Natural killer cell (primary cell): ENCODE results near the gene PTPN9. TPM values are rescaled to one million over a fixed set of nuclear protein-coding genes. Genes with fewer than 3 reads are reported as not detected.

Source experiments
- ATAC-seq, 3 donors: fragments of 150-1000 bp in 2 of 3; fragments of 200-7000 bp in 1 of 3; cut with Tn5 transposase; 1 replicate in 1 of 3; 2 replicates in 2 of 3; pipeline ENCODE4 v1.10.0; 2021; ENCODE audit warnings: mild to moderate bottlenecking in 2 of 3, moderate library complexity in 2 of 3
- DNase-seq, 2 donors: peaks; one replicate each; pipeline versions ENCODE4 v3.0.0 to v3.0.0-alpha.2; 2013 to 2021; ENCODE audit warnings: mixed read lengths in 1 of 2
- H3K27ac ChIP-seq: one replicate; pipeline ENCODE4 v1.5.1; 2013; ENCODE audit warnings: mild to moderate bottlenecking, low read length
- H3K27me3 ChIP-seq: one replicate; pipeline ENCODE4 v1.6.1; 2013; ENCODE audit warnings: low read length; ENCODE audit not compliant: control insufficient read depth, insufficient read depth
- H3K36me3 ChIP-seq: one replicate; pipeline ENCODE4 v1.6.1; 2013; ENCODE audit warnings: low read length; ENCODE audit not compliant: control insufficient read depth, insufficient read depth
- H3K4me1 ChIP-seq: one replicate; pipeline ENCODE4 v1.6.1; 2013; ENCODE audit warnings: low read length; ENCODE audit not compliant: control insufficient read depth, insufficient read depth
- H3K4me3 ChIP-seq: one replicate; pipeline ENCODE4 v1.5.1; 2013; ENCODE audit warnings: low read length
- H3K9me3 ChIP-seq: one replicate; pipeline ENCODE4 v1.6.1; 2013; ENCODE audit warnings: low read length; ENCODE audit not compliant: control insufficient read depth, insufficient read depth
- H3K27ac Mint-ChIP-seq, 2 donors: one replicate each; pipeline ENCODE4 v1.8.0; 2022; ENCODE audit warnings: mild to moderate bottlenecking in 2 of 2, mixed read lengths in 2 of 2, moderate library complexity in 1 of 2
- H3K27me3 Mint-ChIP-seq, 2 donors: one replicate each; pipeline ENCODE4 v1.8.0; 2022; ENCODE audit warnings: low read depth in 2 of 2, mixed read lengths in 2 of 2
- H3K36me3 Mint-ChIP-seq: one replicate; pipeline ENCODE4 v1.8.0; 2022; ENCODE audit warnings: mixed read lengths
- H3K4me1 Mint-ChIP-seq, 2 donors: one replicate each; pipeline ENCODE4 v1.8.0; 2022; ENCODE audit warnings: mixed read lengths in 2 of 2
- H3K4me3 Mint-ChIP-seq: one replicate; pipeline ENCODE4 v1.8.0; 2022; ENCODE audit warnings: mild to moderate bottlenecking, moderate library complexity, mixed read lengths
- H3K9me3 Mint-ChIP-seq, 2 donors: one replicate each; pipeline ENCODE4 v1.8.0; 2022; ENCODE audit warnings: mixed read lengths in 2 of 2
- WGBS: methylation state at CpG from one replicate; pipeline ENCODE4 v1.1.7; 2013; ENCODE audit warnings: missing lambda C conversion rate; ENCODE audit not compliant: insufficient coverage; 5-methylcytosine and 5-hydroxymethylcytosine counted together
- intact Hi-C: fragments of 100-400 bp; cut with micrococcal nuclease; formaldehyde crosslinking; loops from one replicate; pipeline ENCODE4 v1.14.2; 2022
- total RNA-seq, 4 donors: library from RNA; stranded (reverse); fragments of 120-200 nt in 1 of 4; gene quantifications; one replicate each; pipeline versions ENCODE4 v1.2.3 to v1.2.4, GENCODE V29; 2013 to 2022
- TF ChIP-seq, protein P1 (sequence below): fragments of 200-600 bp; IDR thresholded peaks from one replicate; pipeline ENCODE4 v1.8.0; 2022; ENCODE audit warnings: antibody characterized with exemption

PTPN9 gene
- total RNA-seq, 3 donors from 2014 or later (not counting 1 experiment from before 2014, with no cell fraction given), result 28.3 to 33.0 (median 28.9) TPM

DNA sequence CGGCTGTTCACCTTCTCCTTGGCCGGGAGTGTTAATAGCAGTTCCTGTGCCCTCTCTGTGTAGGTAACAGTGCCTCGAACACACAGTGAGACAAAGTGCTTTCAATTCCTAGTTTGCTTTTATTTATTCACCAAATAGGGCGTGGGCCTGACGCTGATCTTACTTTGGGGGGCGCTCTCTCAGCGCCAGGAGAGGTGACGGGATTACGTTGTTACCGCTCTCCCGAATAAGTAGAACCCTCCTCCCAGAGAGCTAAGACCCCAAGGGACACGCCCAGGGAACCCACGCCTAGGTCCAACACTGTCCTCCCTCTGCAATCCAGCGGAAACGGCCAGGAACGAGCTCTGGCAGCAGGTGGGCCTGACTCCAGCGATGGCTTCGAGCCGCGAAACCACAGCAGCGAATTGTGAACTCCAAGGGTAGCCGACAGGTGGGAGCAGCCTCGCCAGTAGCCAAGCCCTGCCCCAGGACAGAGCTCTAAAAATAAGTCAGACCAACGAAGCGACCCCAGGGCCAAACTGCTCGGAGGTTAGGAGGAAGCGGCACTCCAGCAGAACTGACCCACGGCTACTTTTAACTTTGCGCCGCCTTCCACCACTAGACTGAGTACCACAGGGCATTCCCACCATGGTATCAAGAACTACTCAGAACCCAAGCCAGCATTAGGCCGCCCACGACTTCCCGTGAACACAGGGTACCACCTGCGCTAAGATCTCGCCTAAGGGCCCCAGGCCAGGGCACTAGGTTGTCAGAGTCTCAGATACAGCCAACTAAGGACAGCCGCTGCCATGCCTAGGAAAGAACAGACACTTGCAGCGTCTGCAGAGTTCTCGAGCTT lies 126.0 kb downstream of the PTPN9 start:
- Histone ChIP-seq H3K9me3 (no peaks in the 10 kb centered on the region), H3K27ac (peak overlapping the region; percentile 96), H3K4me1 (peaks cover 38% of the 10 kb centered on the region), H3K36me3 (no peaks in the 10 kb centered on the region), H3K27me3 (no peaks in the 10 kb centered on the region), H3K4me3 (peak overlapping the region; percentile 92)
- no peaks in the 10 kb centered on the region for H3K9me3 Mint-ChIP-seq
- no peaks in the 10 kb centered on the region for H3K27me3 Mint-ChIP-seq
- TF ChIP-seq, protein P1, sequence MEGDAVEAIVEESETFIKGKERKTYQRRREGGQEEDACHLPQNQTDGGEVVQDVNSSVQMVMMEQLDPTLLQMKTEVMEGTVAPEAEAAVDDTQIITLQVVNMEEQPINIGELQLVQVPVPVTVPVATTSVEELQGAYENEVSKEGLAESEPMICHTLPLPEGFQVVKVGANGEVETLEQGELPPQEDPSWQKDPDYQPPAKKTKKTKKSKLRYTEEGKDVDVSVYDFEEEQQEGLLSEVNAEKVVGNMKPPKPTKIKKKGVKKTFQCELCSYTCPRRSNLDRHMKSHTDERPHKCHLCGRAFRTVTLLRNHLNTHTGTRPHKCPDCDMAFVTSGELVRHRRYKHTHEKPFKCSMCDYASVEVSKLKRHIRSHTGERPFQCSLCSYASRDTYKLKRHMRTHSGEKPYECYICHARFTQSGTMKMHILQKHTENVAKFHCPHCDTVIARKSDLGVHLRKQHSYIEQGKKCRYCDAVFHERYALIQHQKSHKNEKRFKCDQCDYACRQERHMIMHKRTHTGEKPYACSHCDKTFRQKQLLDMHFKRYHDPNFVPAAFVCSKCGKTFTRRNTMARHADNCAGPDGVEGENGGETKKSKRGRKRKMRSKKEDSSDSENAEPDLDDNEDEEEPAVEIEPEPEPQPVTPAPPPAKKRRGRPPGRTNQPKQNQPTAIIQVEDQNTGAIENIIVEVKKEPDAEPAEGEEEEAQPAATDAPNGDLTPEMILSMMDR, result no peak
- H3K27ac Mint-ChIP-seq, result peak overlapping the region; percentile 98 to 99
- intact Hi-C loops, result loop anchor here (1.0 to 10.0 kb wide), 4 partner anchors 103 to 838 kb away; partner anchors contain the start of genes CLK3, CSK and IMP3
- ATAC-seq (no peak), DNase-seq (peak; percentile 46 to 66)
- WGBS, result under 1% methylated on average over 38 of the region's 38 CpGs
- no peaks in the 10 kb centered on the region for H3K36me3 Mint-ChIP-seq
- H3K4me3 Mint-ChIP-seq, result peak overlapping the region; percentile 98
- H3K4me1 Mint-ChIP-seq, result peaks cover 45 to 54% of the 10 kb centered on the region in 2 donors

DNA sequence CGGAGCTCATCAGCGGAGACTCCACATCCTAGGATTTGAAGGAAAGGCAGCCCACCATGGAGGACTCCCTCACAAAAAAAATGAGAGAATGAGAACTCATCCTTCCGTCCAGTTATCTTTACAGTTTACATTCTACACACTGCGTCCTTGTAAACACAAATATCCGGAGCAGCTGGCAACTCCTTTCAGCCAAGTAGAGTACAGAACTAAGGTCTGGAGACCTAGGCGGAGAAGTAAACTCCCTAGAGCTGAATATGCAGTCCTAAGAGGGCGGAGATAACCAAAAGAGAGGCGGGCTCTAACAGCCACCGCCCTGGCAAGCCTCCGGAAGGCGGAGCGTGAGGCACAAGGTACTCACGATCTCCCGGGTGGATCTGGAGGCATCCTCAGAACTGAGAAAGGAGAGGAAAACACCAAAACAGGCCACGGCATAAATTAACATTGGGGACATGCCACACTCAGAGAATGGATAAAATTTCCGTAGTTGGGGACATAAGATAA lies 126.7 kb downstream of the PTPN9 start:
- Mint-ChIP-seq H3K27me3 (no peaks in the 10 kb centered on the region), H3K27ac (peak overlapping the region; percentile 98 to 99), H3K4me3 (peak overlapping the region; percentile 98), H3K36me3 (no peaks in the 10 kb centered on the region), H3K4me1 (peaks cover 50 to 60% of the 10 kb centered on the region in 2 donors), H3K9me3 (no peaks in the 10 kb centered on the region)
- DNase-seq, result peak; percentile 69 to 91
- H3K36me3 ChIP-seq, result peaks cover under 1% of the 10 kb centered on the region
- no peaks in the 10 kb centered on the region for H3K27me3 ChIP-seq
- peak overlapping the region; percentile 96 for H3K27ac ChIP-seq
- ATAC-seq, result peak in 1 of 3 donors; percentile 10
- H3K4me1 ChIP-seq, result peaks cover 38% of the 10 kb centered on the region
- TF ChIP-seq, protein P1, result no peak
- WGBS, result under 1% methylated on average over 16 of the region's 16 CpGs
- intact Hi-C loops, result loop anchor here (1.0 to 10.0 kb wide), 3 partner anchors 188 to 838 kb away; partner anchors contain the start of genes CLK3, CSK and IMP3
- no peaks in the 10 kb centered on the region for H3K9me3 ChIP-seq
- H3K4me3 ChIP-seq, result peak overlapping the region; percentile 92

DNA sequence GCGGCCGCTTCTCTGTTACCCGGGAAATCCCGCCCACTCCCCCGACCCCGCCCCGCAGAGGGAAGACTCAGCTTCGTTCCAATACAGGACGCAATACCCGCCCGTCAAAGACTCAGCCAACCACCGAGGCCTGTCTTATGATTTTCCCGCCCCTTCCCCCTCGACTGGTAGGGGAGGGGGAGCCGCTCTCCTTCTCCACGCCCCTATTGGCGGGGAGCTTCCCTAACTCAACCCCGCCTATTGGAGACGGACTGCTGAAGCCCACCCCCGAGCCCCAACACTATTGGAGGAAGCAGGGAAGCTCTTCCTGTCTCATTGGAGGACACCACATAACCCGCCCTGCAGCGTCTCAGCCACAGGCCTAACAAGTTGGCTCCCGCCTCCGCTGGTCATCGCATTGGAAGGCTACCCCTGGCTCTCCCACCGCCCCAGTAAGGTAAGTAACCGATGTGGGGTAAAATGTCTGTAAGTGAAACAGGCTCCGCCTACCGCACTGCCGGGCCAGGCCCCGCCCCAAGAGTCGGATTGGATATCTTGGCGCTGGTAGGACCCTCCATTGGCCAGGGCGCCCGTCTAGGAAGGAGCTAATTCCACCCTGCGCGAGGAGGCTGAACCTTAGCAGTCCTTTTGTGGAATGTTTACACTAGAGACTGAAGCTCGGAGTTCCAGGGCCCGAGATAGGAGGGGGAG lies 127.3 kb downstream of the PTPN9 start, which contains the start of gene SIN3A:
Gene SIN3A (minus strand): TSS at position 17 of the 690 bp plus-strand sequence. CDS start 21,315 bp downstream, outside the sequence.
- H3K27ac ChIP-seq, result peak within 1 kb of the TSS; percentile 99
- H3K36me3 ChIP-seq, result peaks cover 6% of the 10 kb centered on the region
- DNase-seq (peak; percentile 93 to 99), ATAC-seq (peak; percentile 46 to 71 (median 58))
- peak within 1 kb of the TSS; percentile 98 to 99 for H3K27ac Mint-ChIP-seq
- H3K9me3 ChIP-seq, result no peaks in the 10 kb centered on the region
- H3K4me1 ChIP-seq, result peaks cover 38% of the 10 kb centered on the region
- intact Hi-C loops, result loop anchor here (1.0 to 10.0 kb wide), 4 partner anchors 173 to 837 kb away; partner anchors contain the start of genes CLK3, CSK, IMP3 and SNUPN
- TF ChIP-seq, protein P1, result no peak
- no peaks in the 10 kb centered on the region for H3K27me3 Mint-ChIP-seq
- H3K36me3 Mint-ChIP-seq, result no peaks in the 10 kb centered on the region
- H3K9me3 Mint-ChIP-seq, result no peaks in the 10 kb centered on the region
- H3K4me1 Mint-ChIP-seq, result peaks cover 56 to 66% of the 10 kb centered on the region in 2 donors
- H3K4me3 ChIP-seq, result peak within 1 kb of the TSS; percentile 92
- H3K27me3 ChIP-seq, result no peaks in the 10 kb centered on the region
- peak within 1 kb of the TSS; percentile 98 for H3K4me3 Mint-ChIP-seq
- under 1% methylated on average over 36 of the region's 39 CpGs for whole genome bisulfite sequencing
